Lower lobe of right lung (tissue), 2 donors: ENCODE measurements around the gene LARP7. TPM values are rescaled to one million over a fixed set of nuclear protein-coding genes. Genes with fewer than 3 reads are reported as not detected.

Source experiments
- ATAC-seq, 2 donors: fragments of 200-7000 bp; cut with Tn5 transposase; one replicate each; pipeline ENCODE4 v1.9.1; 2020 to 2022; ENCODE audit warnings: mild to moderate bottlenecking in 2 of 2, moderate library complexity in 2 of 2
- DNase-seq: peaks from one replicate; pipeline ENCODE4 v3.0.0-alpha.2; 2020
- H3K27ac ChIP-seq: fragments of 200-600 bp; one replicate; pipeline ENCODE4 v1.8.0; 2022
- H3K27me3 ChIP-seq: fragments of 200-600 bp; one replicate; pipeline ENCODE4 v1.8.0; 2022; ENCODE audit warnings: low read depth
- H3K36me3 ChIP-seq: fragments of 200-600 bp; one replicate; pipeline ENCODE4 v1.8.0; 2022; ENCODE audit warnings: mild to moderate bottlenecking
- H3K4me1 ChIP-seq: fragments of 200-600 bp; one replicate; pipeline ENCODE4 v1.8.0; 2022
- H3K4me3 ChIP-seq: fragments of 200-600 bp; one replicate; pipeline ENCODE4 v1.8.0; 2022; ENCODE audit warnings: mild to moderate bottlenecking
- H3K9me3 ChIP-seq: fragments of 200-600 bp; one replicate; pipeline ENCODE4 v1.8.0; 2022
- CTCF ChIP-seq: fragments of 200-600 bp; IDR thresholded peaks from one replicate; pipeline ENCODE4 v1.8.0; 2022; ENCODE audit warnings: antibody characterized with exemption, mild to moderate bottlenecking
- intact Hi-C: fragments of 100-400 bp; cut with DNase I; formaldehyde crosslinking; loops from one replicate; pipeline ENCODE4 v1.11.0; 2022
- total RNA-seq: library from RNA; stranded (reverse); fragmentation: NEBNext Ultra II Directional; extraction: Animal tissue kit (Norgen Biotek cat#: 25700); gene quantifications from one replicate; pipeline ENCODE4 v1.2.1, GENCODE V29; 2021
- donor health status: DM: no; HTN: yes; CAD: no; lungs with severe emphysema.

LARP7 gene
- total RNA-seq, 1 donor from 2014 or later = 38.0 TPM

GRCh38 chr4:112673686-112674085 lies 36.7 kb downstream of the LARP7 start:
- Histone ChIP-seq H3K27me3 (no peaks in the 10 kb centered on the region), H3K4me3 (no peak overlapping the region)
- ATAC-seq = no peak

GRCh38 chr4:112674376-112674775 lies 37.4 kb downstream of the LARP7 start:
- intact Hi-C loops = no loop called here

More at GRCh38 chr4:112673686-112674085, 36.7 kb downstream of the LARP7 start:
- DNase-seq = no peak
- H3K4me1 ChIP-seq = no peaks in the 10 kb centered on the region
- no peaks in the 10 kb centered on the region for H3K9me3 ChIP-seq
- H3K27ac ChIP-seq = no peak overlapping the region
- no peaks in the 10 kb centered on the region for H3K36me3 ChIP-seq
- intact Hi-C loops = no loop called here
- TF ChIP-seq CTCF = no peak

GRCh38 chr4:112677519-112678091 lies 40.7 kb downstream of the LARP7 start:
- no peak overlapping the region for H3K27ac ChIP-seq
- intact Hi-C loops = no loop called here
- no peaks in the 10 kb centered on the region for H3K27me3 ChIP-seq
- ATAC-seq (no peak), DNase-seq (no peak)
- H3K9me3 ChIP-seq = no peaks in the 10 kb centered on the region
- H3K4me1 ChIP-seq = no peaks in the 10 kb centered on the region
- H3K36me3 ChIP-seq = no peaks in the 10 kb centered on the region
- no peak for TF ChIP-seq CTCF
- no peak overlapping the region for H3K4me3 ChIP-seq

More at GRCh38 chr4:112674376-112674775, 37.4 kb downstream of the LARP7 start:
- TF ChIP-seq CTCF = no peak
- H3K27ac ChIP-seq = no peak overlapping the region
- H3K9me3 ChIP-seq = no peaks in the 10 kb centered on the region
- no peaks in the 10 kb centered on the region for H3K36me3 ChIP-seq
- no peak for ATAC-seq
- H3K4me1 ChIP-seq = no peaks in the 10 kb centered on the region
- no peak overlapping the region for H3K4me3 ChIP-seq
- no peak for DNase-seq
- H3K27me3 ChIP-seq = no peaks in the 10 kb centered on the region

GRCh38 chr4:112680996-112681395 lies 44.1 kb downstream of the LARP7 start:
- H3K4me1 ChIP-seq = no peaks in the 10 kb centered on the region
- TF ChIP-seq CTCF = no peak
- intact Hi-C loops = no loop called here
- no peaks in the 10 kb centered on the region for H3K36me3 ChIP-seq
- no peak overlapping the region for H3K4me3 ChIP-seq
- H3K27me3 ChIP-seq = no peaks in the 10 kb centered on the region
- no peak for ATAC-seq
- no peaks in the 10 kb centered on the region for H3K9me3 ChIP-seq
- no peak for DNase-seq
- no peak overlapping the region for H3K27ac ChIP-seq

- no peaks in the 10 kb centered on the region for H3K27me3 ChIP-seq
- TF ChIP-seq CTCF = no peak
- H3K9me3 ChIP-seq = no peaks in the 10 kb centered on the region
- H3K36me3 ChIP-seq = no peaks in the 10 kb centered on the region
- intact Hi-C loops = no loop called here
- ATAC-seq (no peak), DNase-seq (no peak)
- no peak overlapping the region for H3K27ac ChIP-seq
- H3K4me3 ChIP-seq = no peak overlapping the region
- H3K4me1 ChIP-seq = no peaks in the 10 kb centered on the region
Measured at GRCh38 chr4:112693507-112693906, 56.6 kb downstream of the LARP7 start.

GRCh38 chr4:112700679-112701078 lies 63.7 kb downstream of the LARP7 start:
- Histone ChIP-seq H3K27me3 (peaks cover 21% of the 10 kb centered on the region), H3K4me3 (no peak overlapping the region), H3K36me3 (no peaks in the 10 kb centered on the region), H3K4me1 (no peaks in the 10 kb centered on the region), H3K9me3 (no peaks in the 10 kb centered on the region), H3K27ac (no peak overlapping the region)
- ATAC-seq = no peak
- intact Hi-C loops = no loop called here
- TF ChIP-seq CTCF = no peak
- DNase-seq = no peak
